Stimulated activated memory B cell treated with anti-CD40 and anti-IgM and Interleukin-4, amounts not matched to agents 10 μg/mL and 1 μg/mL and 100 μg/mL, for 72 hours (primary cell): ENCODE measurements around the gene PRSS1.
A peak's percentile ranks its signal among the peaks of the same experiment; 100 is the strongest.

Experiments
- ATAC-seq: fragments of 150-1000 bp; cut with Tn5 transposase; 2 replicates; pipeline ENCODE4 v1.10.0; 2021
- H3K27ac Mint-ChIP-seq: one replicate; pipeline ENCODE4 v1.8.0; 2022; ENCODE audit warnings: mild to moderate bottlenecking, mixed read lengths
- H3K27me3 Mint-ChIP-seq: one replicate; pipeline ENCODE4 v1.8.0; 2022; ENCODE audit warnings: mixed read lengths
- H3K36me3 Mint-ChIP-seq: one replicate; pipeline ENCODE4 v1.8.0; 2022; ENCODE audit warnings: mixed read lengths
- H3K4me1 Mint-ChIP-seq: one replicate; pipeline ENCODE4 v1.8.0; 2022; ENCODE audit warnings: mixed read lengths
- H3K4me3 Mint-ChIP-seq: one replicate; pipeline ENCODE4 v1.8.0; 2022; ENCODE audit warnings: mild to moderate bottlenecking, moderate library complexity, mixed read lengths
- H3K9me3 Mint-ChIP-seq: one replicate; pipeline ENCODE4 v1.8.0; 2022; ENCODE audit warnings: mixed read lengths

PRSS1 gene

DNA sequence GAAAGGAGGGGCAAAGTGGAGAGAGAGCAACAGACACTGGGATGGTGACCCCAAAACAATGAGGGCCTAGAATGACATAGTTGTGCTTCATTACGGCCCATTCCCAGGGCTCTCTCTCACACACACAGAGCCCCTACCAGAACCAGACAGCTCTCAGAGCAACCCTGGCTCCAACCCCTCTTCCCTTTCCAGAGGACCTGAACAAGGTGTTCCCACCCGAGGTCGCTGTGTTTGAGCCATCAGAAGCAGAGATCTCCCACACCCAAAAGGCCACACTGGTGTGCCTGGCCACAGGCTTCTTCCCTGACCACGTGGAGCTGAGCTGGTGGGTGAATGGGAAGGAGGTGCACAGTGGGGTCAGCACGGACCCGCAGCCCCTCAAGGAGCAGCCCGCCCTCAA, 42.2 kb downstream of the PRSS1 start:
- ATAC-seq: no peak
- H3K4me1 Mint-ChIP-seq: peaks cover 87% of the 10 kb centered on the region
- peaks cover 6% of the 10 kb centered on the region for H3K36me3 Mint-ChIP-seq
- H3K4me3 Mint-ChIP-seq: no peak overlapping the region
- H3K27me3 Mint-ChIP-seq: no peaks in the 10 kb centered on the region
- H3K9me3 Mint-ChIP-seq: no peaks in the 10 kb centered on the region
- H3K27ac Mint-ChIP-seq: peak overlapping the region; percentile 99

- Mint-ChIP-seq H3K27me3 (no peaks in the 10 kb centered on the region), H3K36me3 (peaks cover 7% of the 10 kb centered on the region), H3K4me3 (no peak overlapping the region), H3K4me1 (peaks cover 81% of the 10 kb centered on the region), H3K9me3 (no peaks in the 10 kb centered on the region), H3K27ac (peak overlapping the region; percentile 99)
- ATAC-seq: no peak
Measured at GRCh38 chr7:142792129-142792528, 42.9 kb downstream of the PRSS1 start.

GRCh38 chr7:142792593-142792992, 43.3 kb downstream of the PRSS1 start:
- H3K27me3 Mint-ChIP-seq: no peaks in the 10 kb centered on the region
- no peaks in the 10 kb centered on the region for H3K9me3 Mint-ChIP-seq
- no peak for ATAC-seq
- H3K27ac Mint-ChIP-seq: peak overlapping the region; percentile 99
- H3K4me3 Mint-ChIP-seq: no peak overlapping the region
- peaks cover 76% of the 10 kb centered on the region for H3K4me1 Mint-ChIP-seq
- H3K36me3 Mint-ChIP-seq: peaks cover 12% of the 10 kb centered on the region

DNA sequence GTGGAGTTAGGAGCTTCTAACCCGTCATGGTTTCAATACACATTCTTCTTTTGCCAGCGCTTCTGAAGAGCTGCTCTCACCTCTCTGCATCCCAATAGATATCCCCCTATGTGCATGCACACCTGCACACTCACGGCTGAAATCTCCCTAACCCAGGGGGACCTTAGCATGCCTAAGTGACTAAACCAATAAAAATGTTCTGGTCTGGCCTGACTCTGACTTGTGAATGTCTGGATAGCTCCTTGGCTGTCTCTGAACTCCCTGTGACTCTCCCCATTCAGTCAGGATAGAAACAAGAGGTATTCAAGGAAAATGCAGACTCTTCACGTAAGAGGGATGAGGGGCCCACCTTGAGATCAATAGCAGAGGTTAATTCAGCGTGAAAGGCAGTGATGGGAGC, 43.9 kb downstream of the PRSS1 start:
- H3K9me3 Mint-ChIP-seq: no peaks in the 10 kb centered on the region
- peaks cover 16% of the 10 kb centered on the region for H3K36me3 Mint-ChIP-seq
- peak overlapping the region; percentile 99 for H3K27ac Mint-ChIP-seq
- no peaks in the 10 kb centered on the region for H3K27me3 Mint-ChIP-seq
- ATAC-seq: no peak
- H3K4me1 Mint-ChIP-seq: peaks cover 70% of the 10 kb centered on the region
- H3K4me3 Mint-ChIP-seq: no peak overlapping the region

GRCh38 chr7:142795339-142795863, 46.1 kb downstream of the PRSS1 start:
- H3K36me3 Mint-ChIP-seq: peaks cover 36% of the 10 kb centered on the region
- H3K4me1 Mint-ChIP-seq: peaks cover 71% of the 10 kb centered on the region
- H3K9me3 Mint-ChIP-seq: no peaks in the 10 kb centered on the region
- peak; percentile 50 for ATAC-seq
- no peaks in the 10 kb centered on the region for H3K27me3 Mint-ChIP-seq
- H3K27ac Mint-ChIP-seq: peak overlapping the region; percentile 99
- peak overlapping the region; percentile 93 for H3K4me3 Mint-ChIP-seq

DNA sequence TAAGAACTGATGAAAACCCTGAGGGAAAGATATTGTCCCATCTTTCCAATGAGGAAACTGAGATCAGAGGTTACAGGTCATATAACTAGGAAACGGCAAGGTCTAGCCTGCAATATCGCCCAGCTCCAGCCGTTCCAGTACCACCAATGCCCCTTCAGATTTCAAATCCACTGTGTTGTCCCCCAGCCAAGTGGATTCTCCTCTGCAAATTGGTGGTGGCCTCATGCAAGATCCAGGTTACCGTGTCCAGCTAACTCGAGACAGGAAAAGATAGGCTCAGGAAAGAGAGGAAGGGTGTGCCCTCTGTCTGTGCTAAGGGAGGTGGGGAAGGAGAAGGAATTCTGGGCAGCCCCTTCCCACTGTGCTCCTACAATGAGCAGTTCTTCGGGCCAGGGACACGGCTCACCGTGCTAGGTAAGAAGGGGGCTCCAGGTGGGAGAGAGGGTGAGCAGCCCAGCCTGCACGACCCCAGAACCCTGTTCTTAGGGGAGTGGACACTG, 46.8 kb downstream of the PRSS1 start:
- ATAC-seq: no peak
- Mint-ChIP-seq H3K9me3 (no peaks in the 10 kb centered on the region), H3K4me1 (peaks cover 70% of the 10 kb centered on the region), H3K36me3 (peaks cover 42% of the 10 kb centered on the region), H3K4me3 (peak overlapping the region; percentile 93), H3K27ac (peak overlapping the region; percentile 99), H3K27me3 (no peaks in the 10 kb centered on the region)

DNA sequence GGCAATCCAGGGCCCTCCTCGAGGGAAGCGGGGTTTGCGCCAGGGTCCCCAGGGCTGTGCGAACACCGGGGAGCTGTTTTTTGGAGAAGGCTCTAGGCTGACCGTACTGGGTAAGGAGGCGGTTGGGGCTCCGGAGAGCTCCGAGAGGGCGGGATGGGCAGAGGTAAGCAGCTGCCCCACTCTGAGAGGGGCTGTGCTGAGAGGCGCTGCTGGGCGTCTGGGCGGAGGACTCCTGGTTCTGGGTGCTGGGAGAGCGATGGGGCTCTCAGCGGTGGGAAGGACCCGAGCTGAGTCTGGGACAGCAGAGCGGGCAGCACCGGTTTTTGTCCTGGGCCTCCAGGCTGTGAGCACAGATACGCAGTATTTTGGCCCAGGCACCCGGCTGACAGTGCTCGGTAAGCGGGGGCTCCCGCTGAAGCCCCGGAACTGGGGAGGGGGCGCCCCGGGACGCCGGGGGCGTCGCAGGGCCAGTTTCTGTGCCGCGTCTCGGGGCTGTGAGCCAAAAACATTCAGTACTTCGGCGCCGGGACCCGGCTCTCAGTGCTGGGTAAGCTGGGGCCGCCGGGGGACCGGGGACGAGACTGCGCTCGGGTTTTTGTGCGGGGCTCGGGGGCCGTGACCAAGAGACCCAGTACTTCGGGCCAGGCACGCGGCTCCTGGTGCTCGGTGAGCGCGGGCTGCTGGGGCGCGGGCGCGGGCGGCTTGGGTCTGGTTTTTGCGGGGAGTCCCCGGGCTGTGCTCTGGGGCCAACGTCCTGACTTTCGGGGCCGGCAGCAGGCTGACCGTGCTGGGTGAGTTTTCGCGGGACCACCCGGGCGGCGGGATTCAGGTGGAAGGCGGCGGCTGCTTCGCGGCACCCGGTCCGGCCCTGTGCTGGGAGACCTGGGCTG, 47.5 kb downstream of the PRSS1 start:
- Mint-ChIP-seq H3K27me3 (no peaks in the 10 kb centered on the region), H3K4me3 (peak overlapping the region; percentile 93), H3K27ac (peak overlapping the region; percentile 99), H3K36me3 (peaks cover 45% of the 10 kb centered on the region), H3K9me3 (no peaks in the 10 kb centered on the region), H3K4me1 (peaks cover 73% of the 10 kb centered on the region)
- ATAC-seq: peak; percentile 61

DNA sequence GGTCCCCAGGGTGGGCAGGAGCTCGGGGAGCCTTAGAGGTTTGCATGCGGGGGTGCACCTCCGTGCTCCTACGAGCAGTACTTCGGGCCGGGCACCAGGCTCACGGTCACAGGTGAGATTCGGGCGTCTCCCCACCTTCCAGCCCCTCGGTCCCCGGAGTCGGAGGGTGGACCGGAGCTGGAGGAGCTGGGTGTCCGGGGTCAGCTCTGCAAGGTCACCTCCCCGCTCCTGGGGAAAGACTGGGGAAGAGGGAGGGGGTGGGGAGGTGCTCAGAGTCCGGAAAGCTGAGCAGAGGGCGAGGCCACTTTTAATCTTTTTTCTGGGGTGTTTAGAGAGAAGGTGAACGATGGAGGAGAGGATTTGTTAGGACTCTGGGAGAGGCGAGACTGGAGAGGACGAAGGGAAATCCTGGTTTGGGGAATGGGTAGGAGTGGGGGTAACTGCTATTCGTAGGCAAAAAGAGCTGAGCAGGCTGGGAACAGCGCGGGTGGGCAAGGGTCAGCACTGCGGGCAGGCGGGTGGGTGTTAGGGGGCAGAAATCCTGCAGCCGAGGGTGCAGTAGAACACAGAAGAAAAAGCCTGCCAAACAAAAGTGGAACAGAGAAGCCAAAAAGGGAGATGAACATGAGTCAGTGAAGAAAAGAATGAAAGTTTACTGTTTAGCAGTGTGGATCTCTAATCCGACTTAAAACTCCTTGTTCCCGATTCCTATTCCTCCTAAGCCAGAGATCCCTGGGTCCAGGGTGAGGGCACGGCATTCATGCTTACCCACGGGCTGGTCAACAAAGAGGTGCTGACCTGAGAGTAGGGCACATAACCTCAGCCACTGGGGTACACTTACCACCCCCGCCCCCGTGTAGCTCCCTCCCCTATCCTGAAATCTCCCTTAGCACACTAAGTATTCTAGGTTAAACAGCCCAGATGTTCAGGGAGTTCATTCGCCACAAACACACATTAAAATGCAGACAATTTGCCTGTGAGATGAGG, 48.4 kb downstream of the PRSS1 start:
- ATAC-seq: peak; percentile 71
- H3K4me3 Mint-ChIP-seq: peak overlapping the region; percentile 93
- H3K4me1 Mint-ChIP-seq: peaks cover 75% of the 10 kb centered on the region
- H3K9me3 Mint-ChIP-seq: no peaks in the 10 kb centered on the region
- H3K27me3 Mint-ChIP-seq: no peaks in the 10 kb centered on the region
- H3K36me3 Mint-ChIP-seq: peaks cover 55% of the 10 kb centered on the region
- H3K27ac Mint-ChIP-seq: peak overlapping the region; percentile 99

GRCh38 chr7:142798451-142799436, 49.5 kb downstream of the PRSS1 start:
- no peaks in the 10 kb centered on the region for H3K9me3 Mint-ChIP-seq
- peaks cover 73% of the 10 kb centered on the region for H3K4me1 Mint-ChIP-seq
- H3K27ac Mint-ChIP-seq: peak overlapping the region; percentile 99
- H3K36me3 Mint-ChIP-seq: peaks cover 64% of the 10 kb centered on the region
- peak; percentile 5 for ATAC-seq
- peak overlapping the region; percentile 93 for H3K4me3 Mint-ChIP-seq
- no peaks in the 10 kb centered on the region for H3K27me3 Mint-ChIP-seq

DNA sequence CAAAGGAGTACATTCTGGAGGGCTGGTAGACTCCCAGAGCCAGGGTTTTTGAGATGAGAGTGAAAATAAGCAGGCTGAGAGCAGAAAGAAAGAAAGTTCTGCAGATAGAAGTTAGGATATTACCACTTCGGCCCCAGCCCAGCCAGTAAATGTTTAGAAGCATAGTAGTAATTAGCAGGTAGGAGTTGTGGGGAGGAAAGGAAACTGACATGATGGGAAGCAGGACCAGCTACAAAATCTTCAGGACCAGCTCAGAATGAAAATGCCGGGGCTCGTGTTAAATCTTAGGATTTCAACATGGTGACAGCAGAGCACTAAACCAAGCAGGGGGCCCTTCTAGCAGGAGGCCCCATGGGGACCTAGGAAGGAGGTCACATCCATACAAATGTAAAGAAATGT, 50.2 kb downstream of the PRSS1 start:
- Mint-ChIP-seq H3K27ac (peak overlapping the region; percentile 99), H3K4me3 (peak overlapping the region; percentile 93), H3K36me3 (peaks cover 70% of the 10 kb centered on the region), H3K27me3 (no peaks in the 10 kb centered on the region), H3K4me1 (peaks cover 72% of the 10 kb centered on the region), H3K9me3 (no peaks in the 10 kb centered on the region)
- no peak for ATAC-seq

DNA sequence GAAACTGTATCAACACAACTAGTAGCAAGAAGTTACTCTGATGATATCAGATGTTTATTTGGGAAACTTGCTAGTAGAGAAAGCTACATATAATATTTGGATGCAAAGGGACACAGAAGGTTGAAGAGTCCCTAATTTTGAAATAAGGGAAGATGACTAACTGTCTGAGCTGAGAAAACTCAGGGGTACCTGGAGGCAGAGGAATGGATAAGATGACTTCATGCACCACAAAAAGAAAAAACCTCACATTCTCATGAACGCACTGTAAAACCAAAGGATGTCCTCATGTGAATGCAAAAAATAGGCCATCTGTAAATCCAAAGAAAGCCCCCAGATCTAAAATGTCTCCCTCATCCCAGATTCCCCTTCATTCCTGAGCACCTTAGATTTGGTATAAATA, 50.8 kb downstream of the PRSS1 start:
- H3K27ac Mint-ChIP-seq: peak overlapping the region; percentile 99
- peaks cover 72% of the 10 kb centered on the region for H3K4me1 Mint-ChIP-seq
- no peaks in the 10 kb centered on the region for H3K27me3 Mint-ChIP-seq
- H3K4me3 Mint-ChIP-seq: no peak overlapping the region
- ATAC-seq: no peak
- H3K36me3 Mint-ChIP-seq: peaks cover 75% of the 10 kb centered on the region
- H3K9me3 Mint-ChIP-seq: no peaks in the 10 kb centered on the region

DNA sequence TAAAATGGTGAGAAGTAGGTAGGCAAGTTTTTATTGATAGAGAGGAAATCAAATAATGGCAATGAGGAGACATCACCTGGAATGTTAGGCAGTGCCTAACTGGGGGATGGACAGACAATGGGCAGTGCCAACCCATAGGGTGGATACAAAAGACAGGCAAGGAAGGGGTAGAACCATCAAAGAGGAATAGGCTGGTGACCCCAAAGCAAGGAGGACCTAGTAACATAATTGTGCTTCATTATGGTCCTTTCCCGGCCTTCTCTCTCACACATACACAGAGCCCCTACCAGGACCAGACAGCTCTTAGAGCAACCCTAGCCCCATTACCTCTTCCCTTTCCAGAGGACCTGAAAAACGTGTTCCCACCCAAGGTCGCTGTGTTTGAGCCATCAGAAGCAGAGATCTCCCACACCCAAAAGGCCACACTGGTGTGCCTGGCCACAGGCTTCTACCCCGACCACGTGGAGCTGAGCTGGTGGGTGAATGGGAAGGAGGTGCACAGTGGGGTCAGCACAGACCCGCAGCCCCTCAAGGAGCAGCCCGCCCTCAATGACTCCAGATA, 51.5 kb downstream of the PRSS1 start:
- Mint-ChIP-seq H3K9me3 (no peaks in the 10 kb centered on the region), H3K4me1 (peaks cover 72% of the 10 kb centered on the region), H3K27ac (peak overlapping the region; percentile 99), H3K4me3 (no peak overlapping the region), H3K27me3 (no peaks in the 10 kb centered on the region), H3K36me3 (peaks cover 75% of the 10 kb centered on the region)
- ATAC-seq: no peak

DNA sequence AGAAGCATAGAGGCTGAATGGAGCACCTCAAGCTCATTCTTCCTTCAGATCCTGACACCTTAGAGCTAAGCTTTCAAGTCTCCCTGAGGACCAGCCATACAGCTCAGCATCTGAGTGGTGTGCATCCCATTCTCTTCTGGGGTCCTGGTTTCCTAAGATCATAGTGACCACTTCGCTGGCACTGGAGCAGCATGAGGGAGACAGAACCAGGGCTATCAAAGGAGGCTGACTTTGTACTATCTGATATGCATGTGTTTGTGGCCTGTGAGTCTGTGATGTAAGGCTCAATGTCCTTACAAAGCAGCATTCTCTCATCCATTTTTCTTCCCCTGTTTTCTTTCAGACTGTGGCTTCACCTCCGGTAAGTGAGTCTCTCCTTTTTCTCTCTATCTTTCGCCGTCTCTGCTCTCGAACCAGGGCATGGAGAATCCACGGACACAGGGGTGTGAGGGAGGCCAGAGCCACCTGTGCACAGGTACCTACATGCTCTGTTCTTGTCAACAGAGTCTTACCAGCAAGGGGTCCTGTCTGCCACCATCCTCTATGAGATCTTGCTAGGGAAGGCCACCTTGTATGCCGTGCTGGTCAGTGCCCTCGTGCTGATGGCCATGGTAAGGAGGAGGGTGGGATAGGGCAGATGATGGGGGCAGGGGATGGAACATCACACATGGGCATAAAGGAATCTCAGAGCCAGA, 52.5 kb downstream of the PRSS1 start:
- peaks cover 73% of the 10 kb centered on the region for H3K4me1 Mint-ChIP-seq
- peaks cover 1% of the 10 kb centered on the region for H3K9me3 Mint-ChIP-seq
- peak overlapping the region; percentile 99 for H3K27ac Mint-ChIP-seq
- no peak for ATAC-seq
- H3K36me3 Mint-ChIP-seq: peaks cover 69% of the 10 kb centered on the region
- no peak overlapping the region for H3K4me3 Mint-ChIP-seq
- no peaks in the 10 kb centered on the region for H3K27me3 Mint-ChIP-seq
